Measurements from ENCODE around the gene FBXO33. TPM values are rescaled to one million over a fixed set of nuclear protein-coding genes. Genes with fewer than 3 reads are reported as not detected.
"Not testable (repeated sequence)": the region's sequence is repeated elsewhere in the genome, so short reads cannot be mapped to it uniquely, and the experiment has no call there.

Gene FBXO33
- total RNA-seq, 1 experiment from 2014 or later: 6.6 TPM

GRCh38 chr14:39360316-39360715, 71.9 kb downstream of the FBXO33 start:
- ChIA-PET POLR2A (no interaction called here), CTCF (no interaction called here)
- BruUV-seq (replicated peaks): no TSS peak
- Histone ChIP-seq H3K27me3 (ENCODE audit: control insufficient read depth, insufficient read depth, low read length) (no peaks in the 10 kb centered on the region), H3K4me3 (ENCODE audit: low read depth in 2 of 2, low read length in 2 of 2) (no peak overlapping the region), H3K36me3 (ENCODE audit: control insufficient read depth, insufficient read depth, low read length) (no peaks in the 10 kb centered on the region), H3K9me3 (ENCODE audit: control insufficient read depth, insufficient read depth, low read depth, low read length) (no peaks in the 10 kb centered on the region), H3K27ac (ENCODE audit: low read length) (no peak overlapping the region), H3K4me1 (ENCODE audit: control insufficient read depth, insufficient read depth, low read length) (no peaks in the 10 kb centered on the region)
- in situ Hi-C loops (cut with HindIII; ENCODE audit: low pct_unique_long_range_greater_than_20kb, low sequenced_read_pairs): no loop called here
- TF ChIP-seq TCF7L2 (IDR thresholded peaks at IDR 0.05; ENCODE audit: low read depth, low read length) (no peak), CTCF (IDR thresholded peaks at IDR 0.05) (no peak)
- ATAC-seq (no peak), DNase-seq (ENCODE audit: low read depth, low spot score) (no peak)
- intact Hi-C loops (cut with micrococcal nuclease; ENCODE audit: unreplicated experiment): no loop called here

GRCh38 chr14:39359069-39359468, 73.2 kb downstream of the FBXO33 start:
- H3K27me3 ChIP-seq (ENCODE audit: control insufficient read depth, insufficient read depth, low read length); H3K27ac ChIP-seq (ENCODE audit: low read length); DNase-seq (ENCODE audit: low read depth, low spot score); H3K9me3 ChIP-seq (ENCODE audit: control insufficient read depth, insufficient read depth, low read depth, low read length); H3K4me1 ChIP-seq (ENCODE audit: control insufficient read depth, insufficient read depth, low read length); BruUV-seq (replicated peaks); H3K36me3 ChIP-seq (ENCODE audit: control insufficient read depth, insufficient read depth, low read length); H3K4me3 ChIP-seq (ENCODE audit: low read depth in 2 of 2, low read length in 2 of 2); in situ Hi-C loops (cut with HindIII; ENCODE audit: low pct_unique_long_range_greater_than_20kb, low sequenced_read_pairs); POLR2A ChIA-PET; ATAC-seq; CTCF ChIA-PET; intact Hi-C loops (cut with micrococcal nuclease; ENCODE audit: unreplicated experiment): not testable (repeated sequence)

GRCh38 chr14:39351708-39352107, 80.5 kb downstream of the FBXO33 start:
- CTCF ChIA-PET: no interaction called here

More at GRCh38 chr14:39351708-39352107, 80.5 kb downstream of the FBXO33 start:
- in situ Hi-C loops (cut with HindIII; ENCODE audit: low pct_unique_long_range_greater_than_20kb, low sequenced_read_pairs) (no loop called here), intact Hi-C loops (cut with micrococcal nuclease; ENCODE audit: unreplicated experiment) (no loop called here)
- Histone ChIP-seq H3K4me3 (ENCODE audit: low read depth in 2 of 2, low read length in 2 of 2) (no peak overlapping the region), H3K36me3 (ENCODE audit: control insufficient read depth, insufficient read depth, low read length) (peaks cover 5% of the 10 kb centered on the region; the same call in 1 of the 2 replicates), H3K9me3 (ENCODE audit: control insufficient read depth, insufficient read depth, low read depth, low read length) (no peaks in the 10 kb centered on the region), H3K27ac (ENCODE audit: low read length) (no peak overlapping the region), H3K27me3 (ENCODE audit: control insufficient read depth, insufficient read depth, low read length) (no peaks in the 10 kb centered on the region), H3K4me1 (ENCODE audit: control insufficient read depth, insufficient read depth, low read length) (no peaks in the 10 kb centered on the region)
- BruUV-seq (replicated peaks): no TSS peak
- DNase-seq (ENCODE audit: low read depth, low spot score): no peak
- POLR2A ChIA-PET: interaction anchor here (0.5 kb wide), 1 partner anchor 181 kb away, joined by 6 read pairs; the partner anchor contains the start of gene TRAPPC6B
- ATAC-seq: no peak
- TF ChIP-seq TCF7L2 (IDR thresholded peaks at IDR 0.05; ENCODE audit: low read depth, low read length) (no peak), POLR2AphosphoS5 (IDR thresholded peaks at IDR 0.05; ENCODE audit: low read depth, low read length) (no peak), REST (IDR thresholded peaks at IDR 0.05; ENCODE audit: insufficient read depth in 1 of 2, low read depth in 2 of 2, low read length in 1 of 2) (no peak), SIN3A (IDR thresholded peaks at IDR 0.05; ENCODE audit: borderline replicate concordance, insufficient read depth, low read depth, low read length) (no peak), CTCF (IDR thresholded peaks at IDR 0.05) (no peak)
